H1 (cell line): ENCODE results near the gene VRK2. TPM values are rescaled to one million over a fixed set of nuclear protein-coding genes. Genes with fewer than 3 reads are reported as not detected.

Source experiments
- CTCF ChIA-PET: fragments of 300-600 bp; sonication (Branson Sonifier 250); formaldehyde crosslinking; loops from one replicate; lab custom pipeline; 2021; ENCODE audit not compliant: partially characterized antibody; lab: Charles Lee
- POLR2A ChIA-PET: fragments of 300-600 bp; sonication (Branson Sonifier 250); formaldehyde crosslinking; loops from one replicate; lab custom pipeline; 2021; ENCODE audit warnings: inconsistent platforms; ENCODE audit not compliant: partially characterized antibody; lab: Charles Lee
- DNase-seq, 2 experiments: peaks; one replicate each; pipeline versions ENCODE4 v3.0.0 to v3.0.0-alpha.2; 2010 to 2022; ENCODE audit warnings: low spot score in 2 of 2, low read depth in 1 of 2, mixed read lengths in 1 of 2
- FAIRE-seq: peaks from 2 replicates; lab custom pipeline; 2011; peaks lifted over from hg19 to GRCh38; lab: Jason Lieb, UNC
- H2AFZ ChIP-seq: 2 replicates; pipeline ENCODE4 v1.8.1; 2012; ENCODE audit warnings: low read length, inconsistent platforms
- H2AK5ac ChIP-seq: 2 replicates; pipeline ENCODE4 v1.6.1; 2013; ENCODE audit warnings: low read depth, low read length
- H2BK120ac ChIP-seq: replicated peaks from 2 replicates; pipeline ENCODE3; 2013; ENCODE audit warnings: low read depth, low read length, inconsistent platforms
- H2BK12ac ChIP-seq: 2 replicates; pipeline ENCODE4 v1.6.1; 2013; ENCODE audit warnings: low read depth, low read length
- H2BK15ac ChIP-seq: 2 replicates; pipeline ENCODE4 v1.6.1; 2013; ENCODE audit warnings: low read length
- H2BK20ac ChIP-seq: 2 replicates; pipeline ENCODE4 v1.6.1; 2013; ENCODE audit warnings: low read length
- H2BK5ac ChIP-seq: 2 replicates; pipeline ENCODE4 v1.6.1; 2013; ENCODE audit warnings: low read depth, low read length
- H3K14ac ChIP-seq: 2 replicates; pipeline ENCODE4 v1.6.1; 2013; ENCODE audit warnings: inconsistent platforms; ENCODE audit not compliant: insufficient read length
- H3K18ac ChIP-seq: 2 replicates; pipeline ENCODE4 v1.6.1; 2013; ENCODE audit warnings: low read length; ENCODE audit errors: extremely low read depth
- H3K23ac ChIP-seq: 2 replicates; pipeline ENCODE4 v1.6.1; 2013; ENCODE audit warnings: inconsistent platforms; ENCODE audit not compliant: insufficient read length
- H3K23me2 ChIP-seq: 2 replicates; pipeline ENCODE4 v1.6.1; 2013; ENCODE audit warnings: low read depth, low read length
- H3K27ac ChIP-seq: 2 replicates; pipeline ENCODE4 v1.6.1; 2011; ENCODE audit warnings: low read depth, low read length, inconsistent platforms
- H3K27me3 ChIP-seq, 4 experiments: replicated peaks in 1 of 4; 1 replicate in 1 of 4; 2 replicates in 3 of 4; pipeline versions ENCODE4 v1.6.1 to v1.8.1; 2011 to 2013; ENCODE audit warnings: low read length in 3 of 4, mild to moderate bottlenecking in 3 of 4, inconsistent platforms in 2 of 4, mixed read lengths in 2 of 4, moderate library complexity in 1 of 4; ENCODE audit not compliant: control insufficient read depth in 3 of 4, insufficient read depth in 3 of 4; ENCODE audit errors: extremely low read depth in 1 of 4
- H3K36me3 ChIP-seq, 4 experiments: 2 replicates each; pipeline versions ENCODE4 v1.6.1 to v1.8.1; 2011 to 2013; ENCODE audit warnings: mild to moderate bottlenecking in 4 of 4, low read length in 3 of 4, moderate library complexity in 2 of 4, control low read depth in 1 of 4, inconsistent platforms in 1 of 4; ENCODE audit not compliant: insufficient read depth in 4 of 4, control insufficient read depth in 2 of 4
- H3K4ac ChIP-seq: replicated peaks from 2 replicates; pipeline ENCODE3; 2013; ENCODE audit warnings: low read length, low read depth, mixed read lengths, inconsistent platforms; ENCODE audit not compliant: insufficient read length
- H3K4me1 ChIP-seq, 4 experiments: replicated peaks in 1 of 4; 1 replicate in 1 of 4; 2 replicates in 3 of 4; pipeline versions ENCODE4 v1.6.1 to v1.8.1; 2011 to 2013; ENCODE audit warnings: low read length in 3 of 4, inconsistent platforms in 2 of 4, mixed read lengths in 1 of 4; ENCODE audit not compliant: insufficient read depth in 4 of 4, control insufficient read depth in 3 of 4
- H3K4me2 ChIP-seq, 2 experiments: 2 replicates each; pipeline versions ENCODE4 v1.6.1 to v1.8.1; 2011 to 2013; ENCODE audit warnings: low read depth in 2 of 2, low read length in 2 of 2, control low read depth in 1 of 2, inconsistent platforms in 1 of 2, mild to moderate bottlenecking in 1 of 2; ENCODE audit not compliant: insufficient read depth in 1 of 2
- H3K4me3 ChIP-seq, 4 experiments: fragments of 200-600, 300-600 bp in 1 of 4; sonication (generic), shearing (Covaris generic), sonication (Bioruptor Twin) in 1 of 4; 2 replicates each; pipeline versions ENCODE4 v1.5.1 to v1.8.1; 2011 to 2016; ENCODE audit warnings: low read length in 4 of 4, low read depth in 3 of 4, control low read depth in 2 of 4, inconsistent platforms in 2 of 4, mild to moderate bottlenecking in 2 of 4, mixed read lengths in 1 of 4, moderate library complexity in 1 of 4; ENCODE audit not compliant: insufficient read depth in 2 of 4; ENCODE audit errors: extremely low read depth in 1 of 4
- H3K56ac ChIP-seq: replicated peaks from 2 replicates; pipeline ENCODE3; 2013; ENCODE audit warnings: low read depth, mild to moderate bottlenecking, mixed read lengths, low read length, inconsistent platforms; ENCODE audit not compliant: insufficient read length
- H3K79me1 ChIP-seq: 2 replicates; pipeline ENCODE4 v1.6.1; 2013; ENCODE audit warnings: low read depth, low read length, control low read depth
- H3K79me2 ChIP-seq, 2 experiments: 2 replicates each; pipeline versions ENCODE4 v1.6.1 to v1.8.1; 2012 to 2013; ENCODE audit warnings: low read length in 2 of 2, mild to moderate bottlenecking in 2 of 2, inconsistent platforms in 1 of 2; ENCODE audit not compliant: insufficient read depth in 2 of 2, control insufficient read depth in 1 of 2
- H3K9ac ChIP-seq, 4 experiments: replicated peaks in 1 of 4; 1 replicate in 1 of 4; 2 replicates in 3 of 4; pipeline versions ENCODE4 v1.6.1 to v1.8.1; 2011 to 2013; ENCODE audit warnings: low read depth in 3 of 4, low read length in 3 of 4, control low read depth in 2 of 4, mild to moderate bottlenecking in 2 of 4, moderate library complexity in 2 of 4, inconsistent platforms in 1 of 4; ENCODE audit errors: extremely low read depth in 1 of 4
- H3K9me3 ChIP-seq, 2 experiments: 2 replicates each; pipeline versions ENCODE4 v1.6.1 to v1.8.1; 2012 to 2013; ENCODE audit warnings: mild to moderate bottlenecking in 2 of 2, moderate library complexity in 2 of 2, control low read depth in 1 of 2, inconsistent platforms in 1 of 2, low read depth in 1 of 2, low read length in 1 of 2, mixed read lengths in 1 of 2; ENCODE audit not compliant: insufficient read depth in 2 of 2
- H4K20me1 ChIP-seq, 2 experiments: replicated peaks in 1 of 2; 2 replicates each; pipeline versions ENCODE3 to v1.8.1; 2011 to 2013; ENCODE audit warnings: inconsistent platforms in 2 of 2, low read length in 2 of 2, mild to moderate bottlenecking in 1 of 2; ENCODE audit not compliant: insufficient read depth in 2 of 2, control insufficient read depth in 1 of 2
- H4K5ac ChIP-seq: 2 replicates; pipeline ENCODE4 v1.6.1; 2013; ENCODE audit warnings: low read length, low read depth, mixed read lengths, inconsistent platforms; ENCODE audit not compliant: insufficient read length
- H4K8ac ChIP-seq: 2 replicates; pipeline ENCODE4 v1.8.0; 2013; ENCODE audit warnings: mild to moderate bottlenecking, moderate library complexity, low read length, inconsistent platforms; ENCODE audit not compliant: insufficient read depth; ENCODE audit errors: extremely low read depth
- H4K91ac ChIP-seq: replicated peaks from 2 replicates; pipeline ENCODE3; 2013; ENCODE audit warnings: low read length, mixed read lengths, inconsistent platforms; ENCODE audit not compliant: insufficient read length
- BRCA1 ChIP-seq: IDR thresholded peaks from 2 replicates; pipeline ENCODE4 v1.6.1; 2012; ENCODE audit warnings: low read depth, low read length, improper control_type of control experiment
- CREB1 ChIP-seq: IDR thresholded peaks from 2 replicates; pipeline ENCODE4 v1.6.1; 2012; ENCODE audit warnings: inconsistent platforms
- EP300 ChIP-seq, 2 experiments: IDR thresholded peaks; 1 replicate in 1 of 2; 2 replicates in 1 of 2; pipeline ENCODE4 v1.6.1; 2011 to 2012; ENCODE audit warnings: low read depth in 2 of 2, low read length in 2 of 2, mild to moderate bottlenecking in 2 of 2, borderline replicate concordance in 1 of 2, inconsistent platforms in 1 of 2, moderate library complexity in 1 of 2
- EZH2 ChIP-seq: fragments of 200-600 bp; sonication (generic); IDR thresholded peaks from 2 replicates; pipeline ENCODE4 v1.7.1; 2012; ENCODE audit warnings: low read depth, mild to moderate bottlenecking, moderate library complexity, low read length, inconsistent platforms; ENCODE audit not compliant: severe bottlenecking
- FOSL1 ChIP-seq: IDR thresholded peaks from 2 replicates; pipeline ENCODE4 v1.6.1; 2011; ENCODE audit warnings: mild to moderate bottlenecking, low read depth, low read length, moderate library complexity; ENCODE audit not compliant: insufficient read depth
- GABPA ChIP-seq: IDR thresholded peaks from 2 replicates; pipeline ENCODE4 v1.6.1; 2011; ENCODE audit warnings: mild to moderate bottlenecking, low read length, moderate library complexity, borderline replicate concordance; ENCODE audit not compliant: insufficient read depth
- GTF2F1 ChIP-seq: IDR thresholded peaks from 2 replicates; pipeline ENCODE4 v1.6.1; 2012; ENCODE audit warnings: low read depth, low read length, improper control_type of control experiment, borderline replicate concordance
- HDAC2 ChIP-seq, 2 experiments: fragments of 300-600 bp in 1 of 2; sonication (generic) in 1 of 2; IDR thresholded peaks; 2 replicates each; pipeline ENCODE4 v1.6.1; 2011 to 2012; ENCODE audit warnings: low read depth in 2 of 2, low read length in 2 of 2, mild to moderate bottlenecking in 2 of 2, moderate library complexity in 2 of 2, borderline replicate concordance in 1 of 2, inconsistent platforms in 1 of 2
- NANOG ChIP-seq: IDR thresholded peaks from 2 replicates; pipeline ENCODE4 v1.6.1; 2011; ENCODE audit warnings: low read length, low read depth, mild to moderate bottlenecking, inconsistent platforms; ENCODE audit not compliant: insufficient read depth, poor library complexity, severe bottlenecking
- POLR2A ChIP-seq, 2 experiments: IDR thresholded peaks; 1 replicate in 1 of 2; 2 replicates in 1 of 2; pipeline ENCODE4 v1.6.1; 2011; ENCODE audit warnings: low read depth in 2 of 2, low read length in 2 of 2, mild to moderate bottlenecking in 2 of 2; ENCODE audit errors: control extremely low read depth in 1 of 2
- POLR2AphosphoS5 ChIP-seq: IDR thresholded peaks from 2 replicates; pipeline ENCODE4 v1.6.1; 2011; ENCODE audit warnings: low read depth, low read length
- SIX5 ChIP-seq: IDR thresholded peaks from 2 replicates; pipeline ENCODE4 v1.6.1; 2011; ENCODE audit warnings: mild to moderate bottlenecking, low read depth, low read length
- SP2 ChIP-seq: IDR thresholded peaks from 2 replicates; pipeline ENCODE4 v1.6.1; 2012; ENCODE audit warnings: mild to moderate bottlenecking, low read length, inconsistent platforms
- TCF12 ChIP-seq: IDR thresholded peaks from 2 replicates; pipeline ENCODE4 v1.6.1; 2011; ENCODE audit warnings: low read depth, mild to moderate bottlenecking, low read length
- whole genome bisulfite sequencing, 2 experiments: shearing (Covaris generic) in 1 of 2; methylation state at CpG; one replicate each; pipeline versions ENCODE4 v1.1.6 to v1.1.7; 2013 to 2015; ENCODE audit warnings: low lambda C conversion rate in 2 of 2, mixed read lengths in 2 of 2, inconsistent platforms in 1 of 2, low coverage in 1 of 2, missing lambda C conversion rate in 1 of 2; ENCODE audit not compliant: insufficient replicate concordance in 2 of 2, insufficient coverage in 1 of 2, insufficient read length in 1 of 2; ENCODE audit errors: extremely low coverage in 1 of 2, missing lambda C conversion rate in 1 of 2; 5-methylcytosine and 5-hydroxymethylcytosine counted together
- polyA plus RNA-seq, 7 experiments: library from polyadenylated mRNA; depleted of rRNA in 3 of 7; stranded (reverse) in 5 of 7; unstranded in 2 of 7; fragments of >200 nt in 5 of 7; fragments of 200-250 nt in 2 of 7; gene quantifications; 1 replicate in 5 of 7; 2 replicates in 1 of 7; 4 replicates in 1 of 7; pipeline versions ENCODE4 v1.2.1 to v1.2.3, GENCODE V29; 2011 to 2013; ENCODE audit warnings: missing spikeins in 2 of 7, mixed read lengths in 2 of 7
- total RNA-seq: library from RNA; stranded (reverse); fragmentation: NEBNext Ultra II Directional; extraction: Animal tissue kit (Norgen Biotek cat#: 25700); gene quantifications from 2 replicates; pipeline ENCODE4 v1.2.1, GENCODE V29; 2021
- TF ChIP-seq, protein P1 (sequence below): IDR thresholded peaks from 2 replicates; pipeline ENCODE4 v1.6.1; 2012; ENCODE audit warnings: inconsistent platforms

The VRK2 gene
- total and polyA plus RNA-seq, 2 of the 8 experiments (the other 6 are each of a cell fraction or from before 2014, with no cell fraction given), result 7.6 to 27.8 TPM

DNA sequence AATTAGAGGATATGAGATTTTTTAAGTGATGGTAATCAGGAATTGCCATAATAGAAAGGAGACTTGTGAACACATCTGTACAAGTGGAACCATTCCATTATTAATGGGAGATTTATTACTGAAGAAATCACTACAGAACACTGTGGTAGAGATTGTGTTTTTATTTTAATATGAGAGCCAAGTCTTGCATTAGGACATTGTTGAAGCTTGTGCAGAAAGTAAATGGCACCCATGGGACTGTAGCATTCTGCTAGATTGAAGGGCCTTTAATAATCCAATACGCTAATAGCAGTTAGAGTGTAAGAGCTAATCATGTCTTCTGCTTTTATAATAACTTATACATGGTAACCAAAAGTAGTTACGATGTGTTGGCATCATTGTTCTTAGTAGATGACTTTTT, 83.6 kb downstream of the VRK2 start:
- H2BK5ac ChIP-seq, result no peak overlapping the region
- no peak overlapping the region for H2AFZ ChIP-seq
- no peak overlapping the region for H3K56ac ChIP-seq
- FAIRE-seq (no peak), DNase-seq (no peak)
- H4K8ac ChIP-seq, result no peak overlapping the region
- H3K23me2 ChIP-seq, result no peaks in the 10 kb centered on the region
- H3K79me1 ChIP-seq, result no peaks in the 10 kb centered on the region
- peaks cover 0 to 2% (median 0%) of the 10 kb centered on the region in 4 experiments; a peak in 1 of 8 replicates for H3K36me3 ChIP-seq
- WGBS, 2 experiments, result 91% methylated on average over 2 of the region's 2 CpGs; no CpG with 5 or more reads in 1 of the 2 experiments
- no peak overlapping the region for H2BK15ac ChIP-seq
- H4K20me1 ChIP-seq, result no peaks in the 10 kb centered on the region
- no peak overlapping the region for H2BK12ac ChIP-seq
- H2BK20ac ChIP-seq, result no peak overlapping the region
- no peak overlapping the region for H3K23ac ChIP-seq
- H4K91ac ChIP-seq, result no peak overlapping the region
- H3K14ac ChIP-seq, result no peak overlapping the region
- no peaks in the 10 kb centered on the region for H3K79me2 ChIP-seq
- no peak overlapping the region for H3K4me2 ChIP-seq
- CTCF ChIA-PET, result no interaction called here
- H3K9ac ChIP-seq, result no peak overlapping the region
- H2BK120ac ChIP-seq, result no peak overlapping the region
- H3K4me3 ChIP-seq, result no peak overlapping the region
- no peaks in the 10 kb centered on the region for H3K4me1 ChIP-seq
- no peak overlapping the region for H3K4ac ChIP-seq
- no peak overlapping the region for H3K18ac ChIP-seq
- H3K27me3 ChIP-seq, result no peaks in the 10 kb centered on the region
- H2AK5ac ChIP-seq, result no peak overlapping the region
- no peak overlapping the region for H4K5ac ChIP-seq
- H3K27ac ChIP-seq, result no peak overlapping the region
- no peaks in the 10 kb centered on the region for H3K9me3 ChIP-seq
- POLR2A ChIA-PET, result no interaction called here
- TF ChIP-seq FOSL1, result no peak
- TF ChIP-seq, protein P1, sequence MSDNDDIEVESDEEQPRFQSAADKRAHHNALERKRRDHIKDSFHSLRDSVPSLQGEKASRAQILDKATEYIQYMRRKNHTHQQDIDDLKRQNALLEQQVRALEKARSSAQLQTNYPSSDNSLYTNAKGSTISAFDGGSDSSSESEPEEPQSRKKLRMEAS, result no peak
- TF ChIP-seq POLR2A (IDR thresholded peaks at IDR 0.05; ENCODE audit: control extremely low read depth in 1 of 2, low read depth in 2 of 2, low read length in 2 of 2), result no peak
- TF ChIP-seq TCF12, result no peak
- no peak for TF ChIP-seq HDAC2 (IDR thresholded peaks at IDR 0.05; ENCODE audit: borderline replicate concordance in 1 of 2, low read depth in 2 of 2, low read length in 2 of 2)
- no peak for TF ChIP-seq EZH2
- TF ChIP-seq SIX5, result no peak
- no peak for TF ChIP-seq POLR2AphosphoS5
- TF ChIP-seq GABPA, result no peak
- TF ChIP-seq EP300 (IDR thresholded peaks at IDR 0.05; ENCODE audit: borderline replicate concordance in 1 of 2, low read depth in 2 of 2, low read length in 2 of 2), result no peak
- TF ChIP-seq GTF2F1, result no peak
- no peak for TF ChIP-seq CREB1
- TF ChIP-seq SP2, result no peak
- TF ChIP-seq NANOG, result no peak
- no peak for TF ChIP-seq BRCA1
